ENCODE results near the gene ACVR1.

ACVR1 gene

GRCh38 chr2:157876066-157876785, at the start of gene ACVR1:
TSS of gene ACVR1 (minus strand) at chr2:157876330. CDS start at chr2:157799493, 76,837 bp downstream.
- DNase-seq = peak; percentile 78

GRCh38 chr2:157925071-157925470, 48.9 kb upstream of the ACVR1 start:
- DNase-seq = no peak

GRCh38 chr2:157923598-157924217, 47.6 kb upstream of the ACVR1 start:
- DNase-seq = no peak

GRCh38 chr2:157922815-157923214, 46.7 kb upstream of the ACVR1 start:
- DNase-seq = no peak

- no peak for DNase-seq
These were observed 46.2 kb upstream of the ACVR1 start for GRCh38 chr2:157922336-157922735.

GRCh38 chr2:157920736-157921135, 44.6 kb upstream of the ACVR1 start:
- no peak for DNase-seq

GRCh38 chr2:157919181-157919580, 43.1 kb upstream of the ACVR1 start:
- no peak for DNase-seq

- no peak for DNase-seq
These were observed 42.2 kb upstream of the ACVR1 start for GRCh38 chr2:157918319-157918718.

- DNase-seq = no peak
These were observed 35.6 kb upstream of the ACVR1 start for GRCh38 chr2:157911750-157912149.

- no peak for DNase-seq
These were observed 35.1 kb upstream of the ACVR1 start for GRCh38 chr2:157911246-157911645.

GRCh38 chr2:157905092-157905491, 29.0 kb upstream of the ACVR1 start:
- no peak for DNase-seq

GRCh38 chr2:157903626-157904025, 27.5 kb upstream of the ACVR1 start:
- no peak for DNase-seq

GRCh38 chr2:157903151-157903550, 27.0 kb upstream of the ACVR1 start:
- no peak for DNase-seq

- no peak for DNase-seq
These were observed 26.6 kb upstream of the ACVR1 start for GRCh38 chr2:157902692-157903091.

- DNase-seq = no peak
These were observed 25.2 kb upstream of the ACVR1 start for GRCh38 chr2:157901325-157901724.

- no peak for DNase-seq
These were observed 24.6 kb upstream of the ACVR1 start for GRCh38 chr2:157900684-157901083.

GRCh38 chr2:157900203-157900602, 24.1 kb upstream of the ACVR1 start:
- DNase-seq = no peak

- no peak for DNase-seq
These were observed 23.2 kb upstream of the ACVR1 start for GRCh38 chr2:157899125-157899839.

GRCh38 chr2:157898591-157898996, 22.5 kb upstream of the ACVR1 start:
- peak; percentile 68 for DNase-seq

GRCh38 chr2:157897106-157897971, 21.2 kb upstream of the ACVR1 start:
- DNase-seq = no peak

GRCh38 chr2:157895531-157895930, 19.4 kb upstream of the ACVR1 start:
- no peak for DNase-seq

- DNase-seq = no peak
These were observed 18.7 kb upstream of the ACVR1 start for GRCh38 chr2:157894694-157895435.
